Small intestine (tissue), 7 donors: Measurements from ENCODE around the gene CRYGB. TPM values are rescaled to one million over a fixed set of nuclear protein-coding genes. Genes with fewer than 3 reads are reported as not detected.
"Not testable (repeated sequence)": the region's sequence is repeated elsewhere in the genome, so short reads cannot be mapped to it uniquely, and the experiment has no call there.

Source experiments
- DNase-seq, 2 donors: peaks; one replicate each; pipeline versions ENCODE4 v3.0.0 to v3.0.0-alpha.2; 2013
- FAIRE-seq: peaks from 2 replicates; lab custom pipeline; 2012; peaks lifted over from hg19 to GRCh38; lab: Jason Lieb, UNC
- H3K27ac ChIP-seq, 3 donors: one replicate each; pipeline ENCODE4 v1.5.1; 2013; ENCODE audit warnings: low read length in 2 of 3, mild to moderate bottlenecking in 2 of 3, control low read depth in 1 of 3, inconsistent platforms in 1 of 3, low read depth in 1 of 3, moderate library complexity in 1 of 3
- H3K27me3 ChIP-seq, 3 donors: one replicate each; pipeline ENCODE4 v1.6.1; 2013; ENCODE audit warnings: low read length in 3 of 3, inconsistent platforms in 1 of 3; ENCODE audit not compliant: control insufficient read depth in 3 of 3, insufficient read depth in 3 of 3
- H3K36me3 ChIP-seq, 3 donors: one replicate each; pipeline ENCODE4 v1.6.1; 2013; ENCODE audit warnings: low read length in 3 of 3, inconsistent platforms in 1 of 3, low read depth in 1 of 3, mild to moderate bottlenecking in 1 of 3, moderate library complexity in 1 of 3; ENCODE audit not compliant: control insufficient read depth in 3 of 3, insufficient read depth in 2 of 3
- H3K4me1 ChIP-seq, 3 donors: one replicate each; pipeline ENCODE4 v1.6.1; 2013; ENCODE audit warnings: low read length in 2 of 3, inconsistent platforms in 1 of 3, low read depth in 1 of 3, mild to moderate bottlenecking in 1 of 3, moderate library complexity in 1 of 3; ENCODE audit not compliant: control insufficient read depth in 3 of 3, insufficient read depth in 2 of 3
- H3K4me3 ChIP-seq, 3 donors: one replicate each; pipeline ENCODE4 v1.5.1; 2013; ENCODE audit warnings: low read length in 3 of 3, control low read depth in 1 of 3, inconsistent platforms in 1 of 3, low read depth in 1 of 3, mild to moderate bottlenecking in 1 of 3, moderate library complexity in 1 of 3
- H3K9me3 ChIP-seq, 2 donors: one replicate each; pipeline ENCODE4 v1.6.1; 2013; ENCODE audit warnings: low read depth in 1 of 2, low read length in 1 of 2; ENCODE audit not compliant: control insufficient read depth in 2 of 2, insufficient read depth in 1 of 2
- WGBS, 3 donors: extraction: QIAGEN DNeasy Blood & Tissue Kit; methylation state at CpG; one replicate each; pipeline ENCODE4 v1.1.7; 2013; 5-methylcytosine and 5-hydroxymethylcytosine counted together
- polyA plus RNA-seq, 4 donors: library from polyadenylated mRNA; stranded (reverse) in 3 of 4; unstranded in 1 of 4; fragments of 200-250 nt in 3 of 4; fragments of 120-200 nt in 1 of 4; gene quantifications; one replicate each; pipeline versions ENCODE4 v1.2.1 to v1.2.3, GENCODE V29; 2013
- donor health status: healthy with polysubstance abuse.
- donor health status: control.
- donor health status: control.
- donor health status: Bipolar disorder and iron deficiency.
- donor health status: healthy.

The CRYGB gene
- polyA plus RNA-seq, 4 donors = not detected

DNA sequence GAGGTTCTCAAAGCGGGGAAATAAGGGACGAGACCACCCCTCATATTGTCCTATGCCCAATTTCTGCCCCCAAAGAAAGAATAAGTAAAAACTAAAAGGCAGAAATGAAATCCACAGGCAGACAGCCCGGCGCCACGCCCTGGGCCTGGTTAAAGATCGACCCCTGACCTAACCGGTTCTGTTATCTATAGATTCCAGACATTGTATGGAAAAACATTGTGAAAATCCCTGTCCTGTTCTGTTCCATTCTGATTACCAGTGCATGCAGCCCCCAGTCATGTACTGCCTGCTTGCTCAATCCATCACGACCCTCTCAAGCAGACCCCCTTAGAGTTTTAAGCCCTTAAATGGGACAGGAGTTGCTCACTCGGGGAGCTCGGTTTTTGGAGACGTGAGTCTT lies 28.6 kb downstream of the CRYGB start:
- H3K36me3 ChIP-seq, H3K27me3 ChIP-seq, H3K4me1 ChIP-seq, H3K27ac ChIP-seq, H3K9me3 ChIP-seq, FAIRE-seq, H3K4me3 ChIP-seq, DNase-seq: not testable (repeated sequence)
- 53 to 76% (median 68%) methylated on average over 11 of the region's 11 CpGs for WGBS, 3 donors

DNA sequence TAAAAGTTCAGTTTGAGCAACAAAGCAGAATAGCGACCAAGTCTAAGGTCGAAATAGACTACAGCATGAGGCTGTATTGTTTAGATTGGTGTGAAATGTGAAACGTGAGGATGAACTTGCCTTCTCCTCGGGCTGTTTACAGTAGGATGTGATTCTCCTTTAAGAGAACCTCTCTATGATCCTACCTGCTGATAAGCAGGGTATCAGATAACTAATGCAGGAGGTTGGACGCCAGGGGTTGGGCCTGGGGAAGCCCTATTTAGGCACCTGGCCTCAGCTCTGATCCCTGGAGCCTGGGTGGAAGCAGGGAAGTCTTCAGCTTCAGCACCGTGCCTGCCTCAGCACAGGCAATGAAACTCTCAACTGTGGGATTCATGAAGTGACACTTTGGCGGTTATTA lies 33.0 kb downstream of the CRYGB start:
- H3K4me3 ChIP-seq = no peak overlapping the region
- WGBS, 3 donors = 46 to 59% (median 50%) methylated on average over 7 of the region's 7 CpGs
- H3K4me1 ChIP-seq = peaks cover 0 to 8% (median 0%) of the 10 kb centered on the region in 3 donors
- DNase-seq = peak in 1 of 2 donors; percentile 28
- no peaks in the 10 kb centered on the region for H3K36me3 ChIP-seq
- H3K9me3 ChIP-seq = no peaks in the 10 kb centered on the region
- H3K27me3 ChIP-seq = no peaks in the 10 kb centered on the region
- no peak overlapping the region for H3K27ac ChIP-seq
- FAIRE-seq = no peak

DNA sequence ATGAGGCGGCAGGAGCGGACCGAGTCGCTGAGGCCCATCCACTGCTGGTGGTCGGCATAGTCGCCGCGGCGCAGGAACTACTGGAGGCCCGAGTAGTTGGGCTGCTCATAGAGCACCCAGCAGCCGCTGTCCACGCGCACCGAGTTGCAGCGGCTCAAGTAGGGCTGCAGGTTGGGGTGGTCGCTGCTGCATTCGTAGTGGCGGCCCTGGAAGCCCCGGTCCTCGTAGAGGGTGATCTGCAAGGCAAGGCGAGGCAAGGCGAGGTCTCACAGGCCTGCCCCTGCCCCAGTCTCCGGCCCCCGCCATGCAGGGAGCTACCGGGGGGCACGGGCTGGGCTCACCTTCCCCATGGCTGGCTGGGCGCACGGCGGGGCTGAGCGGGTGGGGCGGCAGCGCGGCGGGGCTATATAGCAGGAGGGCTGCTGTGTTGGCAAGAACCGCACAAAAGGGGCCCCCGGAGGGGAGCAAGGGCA lies 33.6 kb downstream of the CRYGB start:
- not testable (repeated sequence) for H3K27ac ChIP-seq, H3K4me3 ChIP-seq, H3K36me3 ChIP-seq, H3K27me3 ChIP-seq, FAIRE-seq, H3K4me1 ChIP-seq, H3K9me3 ChIP-seq
- peak in 1 of 2 donors; percentile 29 for DNase-seq
- 64 to 85% (median 67%) methylated on average over 18 to 36 of the region's 36 CpGs for WGBS, 3 donors

GRCh38 chr2:208103616-208104015 lies 42.3 kb downstream of the CRYGB start:
- WGBS, 3 donors = 84 to 91% (median 90%) methylated on average over 3 of the region's 3 CpGs
- FAIRE-seq = no peak

GRCh38 chr2:208101716-208102631 lies 44.0 kb downstream of the CRYGB start:
- peak; percentile 44 to 56 for DNase-seq
- 41 to 54% (median 48%) methylated on average over 10 of the region's 10 CpGs for WGBS, 3 donors
- no peak for FAIRE-seq

More at GRCh38 chr2:208103616-208104015, 42.3 kb downstream of the CRYGB start:
- Histone ChIP-seq H3K4me1 (no peaks in the 10 kb centered on the region), H3K4me3 (no peak overlapping the region), H3K27me3 (peaks cover 0 to 3% (median 0%) of the 10 kb centered on the region in 3 donors), H3K36me3 (no peaks in the 10 kb centered on the region), H3K9me3 (no peaks in the 10 kb centered on the region), H3K27ac (no peak overlapping the region)
- DNase-seq = no peak

DNA sequence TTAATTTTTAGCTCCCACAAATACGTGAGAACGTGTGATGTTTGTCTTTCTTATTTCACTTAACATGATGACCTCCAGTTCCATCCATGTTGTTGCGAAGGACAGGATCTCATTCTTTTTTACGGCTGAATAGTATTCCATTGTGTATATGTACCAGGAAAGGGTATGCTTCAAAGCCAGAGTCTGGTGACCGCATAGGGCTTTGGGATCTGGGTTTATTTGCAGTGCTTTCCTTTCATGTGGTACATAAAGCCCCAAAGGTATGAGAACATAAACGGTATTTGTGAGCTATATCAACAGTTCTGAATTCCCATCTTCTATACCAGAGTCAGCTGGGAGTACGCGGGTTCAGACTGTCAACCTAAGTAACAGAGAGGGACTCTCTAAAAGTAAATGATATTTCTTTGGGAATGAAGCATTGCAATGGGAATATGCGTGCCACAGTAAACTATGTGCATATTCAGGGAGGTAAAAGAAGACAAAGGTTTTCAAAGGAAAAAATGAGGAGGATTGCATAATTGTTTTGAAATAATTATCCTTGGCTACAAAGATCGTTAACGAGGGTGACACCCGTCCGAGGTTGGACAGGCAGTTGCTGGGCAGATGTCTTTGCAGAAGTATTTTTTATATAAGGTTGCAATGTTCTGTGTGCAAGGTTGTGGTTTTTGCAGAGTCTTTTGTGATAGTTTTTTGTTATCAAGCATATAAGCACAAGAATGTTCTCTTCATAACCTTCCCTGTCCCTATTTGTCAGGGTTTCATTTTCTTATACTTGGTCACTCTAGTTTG lies 46.1 kb downstream of the CRYGB start:
- 59 to 77% (median 60%) methylated on average over 13 of the region's 13 CpGs for WGBS, 3 donors
- Histone ChIP-seq H3K4me3 (no peak overlapping the region), H3K9me3 (no peaks in the 10 kb centered on the region), H3K36me3 (no peaks in the 10 kb centered on the region), H3K27ac (no peak overlapping the region), H3K4me1 (no peaks in the 10 kb centered on the region), H3K27me3 (no peaks in the 10 kb centered on the region)
- DNase-seq = no peak
- FAIRE-seq = no peak

More at GRCh38 chr2:208101716-208102631, 44.0 kb downstream of the CRYGB start:
- Histone ChIP-seq H3K27me3 (peaks cover 0 to 3% (median 0%) of the 10 kb centered on the region in 3 donors), H3K36me3 (no peaks in the 10 kb centered on the region), H3K4me1 (no peaks in the 10 kb centered on the region), H3K4me3 (no peak overlapping the region), H3K9me3 (no peaks in the 10 kb centered on the region), H3K27ac (no peak overlapping the region)

DNA sequence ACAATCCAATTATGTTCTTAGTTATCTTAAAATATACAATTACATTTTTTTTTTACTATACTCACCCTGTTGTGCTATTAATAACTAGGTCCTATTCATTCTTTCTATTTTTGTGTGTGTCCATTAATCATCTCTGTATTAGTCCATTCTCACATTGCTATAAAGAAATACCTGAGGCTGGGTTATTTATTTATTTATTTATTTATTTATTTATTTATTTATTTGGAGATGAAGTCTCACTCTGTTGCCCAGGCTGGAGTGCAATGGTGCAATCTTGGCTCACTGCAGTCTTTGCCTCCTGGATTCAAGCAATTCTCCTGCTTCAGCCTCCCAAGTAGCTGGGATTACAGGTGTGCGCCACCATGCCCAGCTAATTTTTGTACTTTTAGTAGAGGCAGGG lies 47.3 kb downstream of the CRYGB start:
- WGBS, 3 donors = 97 to 100% (median 100%) methylated on average over 1 of the region's 1 CpG
- DNase-seq, H3K4me3 ChIP-seq, H3K4me1 ChIP-seq, H3K27me3 ChIP-seq, FAIRE-seq, H3K27ac ChIP-seq, H3K9me3 ChIP-seq, H3K36me3 ChIP-seq: not testable (repeated sequence)

GRCh38 chr2:208098267-208098666 lies 47.7 kb downstream of the CRYGB start:
- Histone ChIP-seq H3K4me3 (no peak overlapping the region), H3K9me3 (no peaks in the 10 kb centered on the region), H3K4me1 (no peaks in the 10 kb centered on the region), H3K27me3 (no peaks in the 10 kb centered on the region), H3K36me3 (no peaks in the 10 kb centered on the region), H3K27ac (no peak overlapping the region)
- WGBS, 3 donors = 50 to 77% (median 70%) methylated on average over 2 of the region's 2 CpGs
- DNase-seq (no peak), FAIRE-seq (no peak)
